GM19035 (cell line): ENCODE results near the gene APOL1.
"Not testable (repeated sequence)": the region's sequence is repeated elsewhere in the genome, so short reads cannot be mapped to it uniquely, and the experiment has no call there.

ENCODE experiments used
- ATAC-seq: cut with Tn5 transposase; IDR thresholded peaks from one replicate; pipeline ENCODE4 v1.9.1; 2021; ENCODE audit not compliant: unreplicated experiment

APOL1 gene

DNA sequence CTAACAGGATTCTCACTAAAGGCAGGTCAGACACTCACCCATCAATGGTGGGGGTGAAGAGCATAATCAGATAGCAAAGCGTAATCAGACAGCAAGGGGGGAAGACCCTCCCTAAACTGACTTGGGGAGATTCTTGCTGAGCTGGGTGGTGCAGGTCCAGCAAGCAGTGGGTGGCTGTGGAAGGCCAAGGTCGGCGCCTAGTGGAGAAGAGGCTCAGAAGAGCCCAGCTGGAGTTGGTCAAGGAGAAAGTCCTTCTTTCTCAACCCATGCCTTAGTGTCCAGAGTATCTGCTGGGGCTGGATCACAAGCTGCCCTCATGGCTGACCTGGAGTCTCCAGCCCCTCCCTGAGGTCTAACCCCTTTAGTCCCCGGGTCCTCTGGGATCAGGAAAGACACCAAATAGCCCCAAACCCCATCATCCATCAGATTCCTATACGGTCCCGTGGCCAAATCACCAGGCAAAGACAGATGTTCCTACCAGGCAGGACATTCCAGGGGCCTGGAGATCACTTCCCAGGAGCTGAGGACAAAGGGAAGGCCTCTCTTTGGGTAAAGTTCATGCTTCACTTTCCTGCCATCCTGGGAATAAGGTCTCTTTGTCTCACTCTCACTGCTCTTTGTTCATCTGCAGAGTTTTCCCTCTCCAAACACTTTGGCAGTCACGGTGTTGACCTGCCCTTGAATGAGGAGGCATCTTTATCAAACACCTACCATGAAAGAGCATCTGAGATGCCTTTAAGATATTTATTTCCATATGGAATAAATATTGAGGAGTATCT is 11.1 kb downstream of the APOL1 start:
- not testable (repeated sequence) for ATAC-seq

DNA sequence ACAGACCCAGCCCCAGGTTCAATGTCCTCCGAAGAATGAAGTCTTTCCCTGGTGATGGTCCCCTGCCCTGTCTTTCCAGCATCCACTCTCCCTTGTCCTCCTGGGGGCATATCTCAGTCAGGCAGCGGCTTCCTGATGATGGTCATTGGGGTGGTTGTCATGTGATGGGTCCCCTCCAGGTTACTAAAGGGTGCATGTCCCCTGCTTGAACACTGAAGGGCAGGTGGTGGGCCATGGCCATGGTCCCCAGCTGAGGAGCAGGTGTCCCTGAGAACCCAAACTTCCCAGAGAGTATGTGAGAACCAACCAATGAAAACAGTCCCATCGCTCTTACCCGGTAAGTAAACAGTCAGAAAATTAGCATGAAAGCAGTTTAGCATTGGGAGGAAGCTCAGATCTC is 14.1 kb downstream of the APOL1 start:
- ATAC-seq: no peak

DNA sequence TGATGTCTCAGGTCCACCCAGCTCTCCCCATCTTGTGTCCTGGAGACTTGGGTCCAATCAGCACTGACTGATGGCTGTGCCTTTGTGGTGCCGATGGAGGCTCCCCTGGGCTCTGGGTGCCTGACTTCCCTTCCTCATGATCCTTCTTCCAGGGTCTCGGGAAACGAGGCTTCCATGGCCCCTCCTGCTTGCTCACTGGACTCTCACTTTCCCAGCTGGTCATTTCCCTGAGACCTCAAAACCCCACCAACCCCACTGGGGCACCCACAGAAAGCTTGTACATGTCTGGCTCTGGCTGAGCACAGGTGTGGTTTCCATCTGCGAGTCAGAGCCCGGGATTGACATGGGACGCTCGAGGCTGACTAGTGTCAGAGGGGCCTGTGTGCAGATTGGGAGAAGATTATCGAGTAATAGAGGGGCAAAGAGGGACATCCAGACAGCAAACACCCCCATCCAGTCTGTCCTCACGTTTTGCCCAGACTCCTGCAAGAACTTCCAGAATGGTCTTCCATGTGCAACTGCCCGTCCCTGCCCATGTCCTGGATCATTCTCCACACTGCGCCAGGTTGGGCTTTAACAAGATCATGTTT is 15.1 kb downstream of the APOL1 start:
- no peak for ATAC-seq

DNA sequence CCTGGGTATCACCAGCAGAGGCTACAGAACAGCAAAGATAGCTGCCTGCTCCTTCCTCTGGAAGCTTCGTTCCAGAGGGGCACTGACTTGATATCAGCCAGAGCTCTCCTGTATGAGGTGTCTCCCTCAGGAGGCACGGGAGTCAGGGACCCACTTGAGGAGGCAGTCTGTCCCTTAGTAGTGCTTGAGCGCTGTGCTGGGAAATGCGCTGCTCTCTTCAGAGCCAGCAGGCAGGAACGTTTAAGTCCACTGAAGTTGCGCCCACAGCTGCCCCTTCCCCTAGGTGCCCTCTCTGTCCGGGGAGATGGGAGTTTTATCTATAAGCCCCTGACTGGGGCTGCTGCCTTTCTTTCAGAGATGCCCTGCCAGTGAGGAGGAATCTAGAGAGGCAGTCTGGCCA is 18.3 kb downstream of the APOL1 start:
- ATAC-seq: not testable (repeated sequence)

DNA sequence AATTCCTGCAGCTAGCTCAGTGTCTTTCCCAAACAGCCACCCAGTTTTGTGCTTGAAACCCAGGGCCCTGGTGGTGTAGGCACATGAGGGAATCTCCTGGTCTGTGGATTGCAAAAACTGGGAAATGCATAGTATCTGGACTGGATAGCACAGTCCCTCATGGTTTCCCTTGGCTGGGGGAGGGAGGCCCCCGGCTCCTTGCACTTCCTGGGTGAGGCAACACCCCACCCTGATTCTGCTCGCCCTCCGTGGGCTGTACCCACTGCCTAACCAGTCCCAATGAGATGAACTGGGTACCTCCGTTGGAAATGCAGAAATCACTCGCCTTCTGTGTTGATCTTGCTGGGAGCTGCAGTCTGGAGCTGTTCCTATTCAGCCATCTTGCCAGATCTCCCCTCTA is 19.0 kb downstream of the APOL1 start:
- not testable (repeated sequence) for ATAC-seq

DNA sequence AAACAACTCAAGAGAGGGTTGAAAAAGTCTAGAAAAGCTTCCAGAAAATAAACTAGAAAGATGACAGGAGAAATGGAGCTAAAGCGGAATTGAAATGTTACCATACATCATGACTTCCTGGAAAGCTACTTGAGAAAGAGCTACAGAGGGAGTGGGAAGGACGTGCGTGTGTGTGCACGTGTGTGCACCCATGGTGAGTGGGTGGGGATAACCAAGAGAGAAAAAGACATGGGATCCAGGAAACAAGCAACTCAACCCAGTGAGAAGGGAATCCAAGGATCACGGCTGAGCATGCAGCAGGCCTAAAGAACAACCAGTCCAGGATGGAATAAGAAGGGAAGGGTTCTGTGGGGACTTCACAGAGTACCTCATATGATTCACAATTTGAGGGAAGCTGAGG is 21.6 kb downstream of the APOL1 start:
- ATAC-seq: no peak

DNA sequence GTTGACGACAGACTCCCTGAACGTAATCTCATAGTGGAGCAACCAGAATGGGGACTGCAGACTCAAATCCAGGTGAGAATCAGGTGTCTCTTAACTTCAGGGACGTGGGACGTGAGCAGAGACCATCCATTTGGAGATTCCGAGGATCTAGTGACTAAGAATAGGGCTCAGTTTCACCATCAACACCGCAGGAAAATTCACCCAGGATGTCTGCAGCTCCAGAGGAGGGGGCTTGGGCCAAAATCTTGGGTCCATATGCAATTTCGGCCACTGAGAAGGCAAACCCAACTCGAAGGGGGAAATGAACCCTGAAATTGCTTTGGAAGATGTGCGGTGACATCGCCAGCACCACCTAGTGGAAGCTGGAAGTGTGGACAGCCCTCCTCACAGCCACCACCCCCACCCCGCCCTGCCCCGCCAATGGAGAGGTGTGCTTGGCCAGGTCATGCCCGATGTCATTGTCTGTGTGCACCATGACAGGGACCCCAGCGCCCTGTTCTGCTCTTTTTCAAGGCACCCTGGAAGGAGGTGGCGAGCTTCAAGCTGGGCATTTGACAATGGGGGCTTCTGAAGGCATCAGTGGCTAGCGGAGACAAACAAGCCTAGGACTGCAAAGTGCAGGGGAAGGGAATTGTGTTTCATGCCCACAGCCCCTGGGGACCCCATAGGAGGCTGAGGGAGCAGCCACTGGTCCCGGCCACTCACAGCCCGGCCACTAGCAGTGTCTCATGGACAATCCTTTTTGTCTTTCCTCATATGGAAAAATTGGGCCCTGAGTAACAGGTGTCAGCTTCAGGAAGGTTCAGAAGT is 24.8 kb downstream of the APOL1 start:
- no peak for ATAC-seq

DNA sequence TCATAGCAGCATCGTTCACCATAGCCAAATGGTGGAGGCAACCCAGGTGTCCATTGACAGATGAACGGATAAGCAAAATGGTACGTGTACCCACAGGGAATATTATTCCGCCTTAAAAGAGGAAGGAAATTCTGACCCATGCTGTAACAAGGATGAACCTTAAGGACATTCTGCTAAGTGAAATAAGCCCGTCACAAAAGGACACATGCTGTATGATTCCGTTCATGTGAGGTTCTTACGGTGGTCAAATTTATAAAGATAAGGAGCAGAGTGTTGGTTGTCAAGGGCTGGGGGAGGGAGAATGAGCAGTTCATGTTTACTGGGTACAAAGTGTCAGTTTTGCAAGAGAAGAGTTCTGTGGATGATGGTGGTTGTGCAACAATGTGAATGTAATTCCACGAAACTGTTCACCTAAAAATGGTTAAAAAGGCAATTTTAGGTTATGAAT is 26.3 kb downstream of the APOL1 start:
- ATAC-seq: no peak

DNA sequence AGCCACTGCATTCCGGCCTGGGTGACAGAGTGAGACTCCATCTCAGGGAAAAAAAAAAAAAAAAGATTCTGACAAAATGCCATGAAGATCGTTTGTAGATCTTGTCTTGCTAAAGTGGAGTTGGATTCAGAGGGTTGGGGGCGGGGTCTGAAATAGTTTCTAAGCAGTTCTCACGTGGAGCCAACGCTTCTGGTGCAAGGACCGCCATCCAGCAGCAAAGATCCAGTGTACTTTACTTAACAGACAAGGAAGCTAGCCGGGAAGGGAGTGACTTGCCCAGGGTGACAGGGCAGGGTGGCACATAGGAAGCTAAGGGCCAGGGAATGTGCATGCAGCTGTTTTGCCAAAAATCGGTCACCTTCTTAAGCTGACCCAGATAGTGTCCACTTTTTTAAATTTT is 27.4 kb downstream of the APOL1 start:
- no peak for ATAC-seq

DNA sequence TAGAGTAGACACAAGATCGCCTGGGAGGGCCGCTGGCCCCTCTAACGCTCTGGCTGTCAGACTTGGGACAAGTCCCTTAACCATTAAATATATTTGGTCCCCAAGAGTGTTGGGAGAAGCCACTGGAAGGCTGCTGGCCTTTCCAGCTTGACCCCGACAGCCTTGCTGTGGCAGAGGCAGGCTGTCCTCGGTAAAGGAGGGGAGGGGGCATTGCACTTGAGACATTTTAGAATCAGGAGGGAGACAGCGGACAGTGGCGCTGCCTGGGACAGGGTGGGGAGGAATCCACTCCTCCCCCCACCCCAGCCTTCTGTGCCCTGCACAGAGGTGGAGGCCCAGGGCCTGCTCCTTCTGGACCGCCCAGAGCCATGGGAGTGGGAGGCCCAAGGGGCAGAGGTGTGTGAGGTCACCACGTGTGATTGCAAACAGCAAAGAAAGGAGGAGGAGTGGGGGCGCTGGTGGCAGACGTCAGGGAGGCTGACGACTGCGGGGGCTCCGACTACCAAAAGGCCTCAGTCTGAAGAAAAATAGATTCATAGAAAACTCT is 28.9 kb downstream of the APOL1 start:
- no peak for ATAC-seq

DNA sequence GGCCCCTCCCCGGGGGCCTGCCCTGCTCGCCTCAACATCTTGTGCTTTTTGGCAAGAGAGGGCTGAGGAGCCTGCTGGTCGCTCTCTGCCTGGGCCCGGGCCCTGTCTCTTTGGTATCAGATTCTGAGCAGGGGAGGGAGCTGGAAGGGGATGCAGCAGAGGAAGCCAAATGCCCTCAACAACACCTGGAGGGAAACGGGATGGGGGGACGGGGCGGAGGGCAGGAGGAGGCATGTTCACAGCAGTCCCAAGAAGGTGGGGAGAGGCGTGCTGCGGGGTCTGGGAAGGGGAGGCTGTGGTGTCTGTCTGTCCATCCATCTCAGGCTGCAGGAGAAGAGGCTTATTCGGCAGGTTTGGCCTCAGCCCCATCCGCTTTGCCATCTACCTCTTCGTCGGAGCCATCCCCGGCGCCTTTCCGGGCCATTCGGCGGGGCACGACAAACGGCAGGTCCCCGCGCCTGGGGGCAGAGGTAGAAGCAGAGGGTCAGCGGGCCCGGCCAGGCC is 29.4 kb downstream of the APOL1 start:
- ATAC-seq: no peak

DNA sequence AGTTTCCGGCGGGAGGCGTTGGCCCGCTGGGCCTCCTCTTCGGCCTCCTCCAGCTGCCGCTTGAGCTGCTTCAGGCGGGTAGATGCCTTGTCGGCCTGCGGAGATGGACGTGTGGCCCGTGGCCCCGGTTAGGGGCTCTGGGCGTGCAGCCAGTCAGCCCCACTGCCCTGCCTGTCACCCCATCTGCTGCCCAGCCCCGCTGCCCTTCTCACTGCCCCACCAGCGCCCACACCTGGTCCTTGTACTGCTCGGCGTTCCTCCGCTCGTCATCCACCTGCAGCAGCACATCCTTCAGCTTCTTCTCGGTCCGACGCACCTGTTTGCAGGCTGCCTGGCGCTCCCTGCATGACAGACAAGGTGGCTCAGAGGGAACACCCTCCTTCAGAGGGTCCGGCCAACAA is 31.2 kb downstream of the APOL1 start:
- ATAC-seq: no peak

DNA sequence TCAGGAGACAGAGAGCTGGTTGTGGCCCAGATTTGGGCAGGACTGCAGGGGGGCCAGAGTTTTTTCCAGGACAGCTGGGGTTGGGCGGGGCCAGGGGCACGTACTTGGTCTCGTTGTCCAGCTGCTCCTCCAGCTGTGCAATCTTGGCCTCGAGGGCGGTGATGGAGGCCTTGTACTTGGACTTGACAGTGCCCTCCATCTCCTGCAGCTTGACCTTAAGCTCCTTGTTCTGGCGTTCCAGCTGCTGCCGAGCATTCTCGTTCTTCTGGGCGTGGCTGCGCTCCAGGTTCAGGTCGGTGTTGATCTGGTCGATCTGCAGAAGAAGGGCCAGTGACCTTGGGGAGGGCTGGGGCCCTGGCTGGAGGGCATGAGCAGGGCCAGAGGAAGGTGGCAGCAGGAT is 32.1 kb downstream of the APOL1 start:
- no peak for ATAC-seq

DNA sequence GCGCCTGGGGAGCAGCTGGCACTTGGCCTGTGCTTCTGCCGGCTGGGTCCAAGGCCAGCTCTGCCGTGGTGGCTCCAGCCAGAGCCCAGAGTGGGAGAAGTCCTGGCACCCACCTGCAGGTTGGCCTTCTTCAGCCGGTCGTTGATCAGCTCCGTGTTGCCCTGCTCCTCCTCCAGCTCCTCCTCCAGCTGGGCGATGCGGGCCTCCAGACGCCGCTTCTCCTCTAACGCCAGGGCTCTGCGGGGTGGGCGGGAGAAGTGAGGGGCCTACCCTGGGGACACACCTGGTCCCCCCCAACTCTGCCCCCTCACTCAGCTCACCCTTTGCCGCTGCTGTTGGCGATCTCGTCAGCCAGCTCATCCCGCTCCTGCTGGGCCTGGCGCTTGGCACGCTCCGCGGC is 32.6 kb downstream of the APOL1 start:
- ATAC-seq: no peak

DNA sequence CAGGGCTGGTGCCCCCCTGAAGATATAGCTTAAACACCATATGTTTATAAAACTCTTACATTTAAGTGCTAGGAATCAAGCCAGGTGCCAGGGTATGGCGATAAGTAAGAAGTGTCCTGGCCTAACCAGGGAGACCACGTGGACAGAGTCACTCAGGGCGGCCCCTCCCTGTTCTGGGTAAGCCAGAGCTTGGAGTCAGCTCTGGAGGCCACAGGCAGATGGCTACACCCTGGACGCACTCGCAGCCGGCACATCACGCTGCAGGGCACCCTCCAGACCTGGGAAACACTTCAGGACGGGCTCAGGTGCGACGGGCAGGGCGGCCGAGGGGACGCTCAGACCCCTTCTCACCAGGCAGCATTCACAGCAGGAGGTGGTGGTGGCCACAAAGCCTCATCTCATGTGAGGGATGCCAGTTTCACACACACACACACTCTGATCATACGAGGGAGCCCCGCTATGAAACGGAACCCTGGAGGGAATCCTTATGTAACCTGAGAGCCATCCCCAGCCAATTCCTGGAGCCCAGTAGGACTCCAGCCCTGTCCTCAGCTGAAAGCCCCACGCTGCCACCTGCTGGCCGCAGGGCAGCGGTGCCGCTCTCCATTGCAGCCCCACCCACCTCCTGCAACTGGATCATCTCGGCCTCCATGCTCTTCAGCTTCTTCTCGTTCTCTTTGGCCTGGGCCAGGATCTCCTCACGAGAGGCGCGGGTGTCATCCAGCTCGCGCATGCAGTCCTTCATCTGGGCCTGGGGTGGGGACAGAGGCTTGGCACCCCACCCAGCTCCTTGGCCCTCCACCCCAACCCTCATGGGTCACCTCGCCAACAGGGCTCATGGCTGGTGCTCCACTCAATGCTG is 33.4 kb downstream of the APOL1 start:
- no peak for ATAC-seq

DNA sequence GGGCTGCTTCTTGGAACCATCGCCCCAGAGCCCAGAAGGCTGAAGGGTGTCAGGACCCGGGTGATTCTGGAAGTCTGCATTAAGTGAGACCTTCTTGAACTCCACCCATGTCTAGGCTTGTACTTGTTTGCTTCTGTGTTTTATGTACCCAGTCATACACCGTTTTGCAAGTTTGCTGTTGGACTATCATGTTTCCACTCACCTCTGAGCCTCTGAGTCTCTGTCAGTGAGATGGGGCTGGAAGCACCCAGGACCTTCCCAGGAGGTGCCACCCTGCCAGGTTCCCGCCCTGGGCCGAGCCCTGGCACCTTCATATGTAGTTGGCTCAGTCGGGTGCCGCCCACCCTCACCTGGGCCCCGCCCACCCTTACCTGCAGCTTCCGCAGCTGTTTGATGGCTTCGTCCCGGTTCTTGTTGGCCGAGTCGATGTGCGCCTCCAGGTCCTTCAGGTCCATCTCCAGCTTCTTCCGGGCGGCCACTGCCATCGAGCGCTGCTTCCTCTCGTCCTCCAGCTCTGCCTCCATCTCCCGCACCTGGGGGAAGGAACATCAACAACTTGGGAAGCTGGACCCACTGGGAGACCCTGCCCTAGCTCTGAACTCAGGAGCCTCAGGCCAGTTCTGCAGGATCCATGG is 35.1 kb downstream of the APOL1 start:
- no peak for ATAC-seq

DNA sequence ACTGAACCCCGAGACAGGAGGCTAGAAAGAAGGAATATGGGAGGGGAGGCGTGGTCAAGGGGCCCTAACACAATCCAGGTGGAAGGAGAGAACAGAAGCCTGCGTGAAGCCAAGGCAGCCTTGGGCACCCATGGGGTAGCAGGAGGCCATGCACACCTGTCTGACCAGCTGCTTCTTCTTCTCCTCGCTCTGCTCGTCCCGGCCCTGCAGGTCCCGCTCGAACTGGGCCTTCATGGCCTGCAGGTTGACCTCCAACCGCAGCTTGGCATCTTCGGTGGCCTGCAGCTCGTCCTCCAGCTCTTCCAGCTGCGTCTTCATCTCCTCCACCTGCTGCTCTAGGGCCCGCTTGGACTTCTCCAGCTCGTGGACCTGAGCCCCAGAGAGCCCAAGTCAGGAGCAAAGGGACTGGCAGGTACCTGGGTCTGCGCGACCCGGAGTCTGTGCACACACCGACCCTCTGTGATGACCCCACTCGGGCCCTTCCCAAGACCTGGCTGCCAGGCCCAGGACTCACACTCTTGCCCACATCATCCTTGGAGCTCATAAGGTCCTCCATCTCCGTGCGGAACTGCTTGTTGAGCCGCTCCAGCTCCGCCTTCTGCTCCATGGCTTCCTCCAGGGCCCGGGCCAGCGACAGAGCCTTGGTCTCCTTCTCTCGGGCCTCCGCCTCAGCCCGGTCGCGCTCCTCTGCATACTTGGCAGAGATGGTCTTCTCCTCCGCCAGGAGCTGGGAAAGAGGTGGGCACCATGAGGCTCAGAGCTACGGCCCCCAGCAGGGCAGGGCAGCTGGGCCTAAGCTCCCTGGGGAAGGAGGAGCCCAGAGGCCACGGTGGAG is 35.9 kb downstream of the APOL1 start:
- no peak for ATAC-seq

DNA sequence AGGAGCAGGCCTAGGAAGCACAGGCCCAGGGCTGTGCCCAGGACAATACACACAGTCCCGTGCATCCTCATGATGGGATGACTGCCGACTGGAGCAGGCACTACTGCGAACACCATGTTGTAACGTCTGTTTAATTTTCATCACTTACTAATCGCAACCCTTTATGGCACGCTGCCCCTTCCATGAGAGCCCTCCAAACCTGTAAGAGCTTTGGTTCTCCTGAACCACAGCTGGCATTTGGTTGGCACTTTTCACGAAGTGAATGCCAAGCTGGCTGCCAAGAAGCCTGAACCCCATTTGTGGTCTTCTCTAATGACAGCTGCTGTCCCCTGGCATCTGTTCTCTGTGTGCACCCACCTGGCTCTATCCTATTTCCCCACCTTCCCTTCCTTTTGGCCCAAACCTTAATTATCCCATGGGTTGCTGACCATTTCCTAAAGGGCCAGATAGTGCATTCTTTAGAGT is 36.5 kb downstream of the APOL1 start:
- no peak for ATAC-seq

DNA sequence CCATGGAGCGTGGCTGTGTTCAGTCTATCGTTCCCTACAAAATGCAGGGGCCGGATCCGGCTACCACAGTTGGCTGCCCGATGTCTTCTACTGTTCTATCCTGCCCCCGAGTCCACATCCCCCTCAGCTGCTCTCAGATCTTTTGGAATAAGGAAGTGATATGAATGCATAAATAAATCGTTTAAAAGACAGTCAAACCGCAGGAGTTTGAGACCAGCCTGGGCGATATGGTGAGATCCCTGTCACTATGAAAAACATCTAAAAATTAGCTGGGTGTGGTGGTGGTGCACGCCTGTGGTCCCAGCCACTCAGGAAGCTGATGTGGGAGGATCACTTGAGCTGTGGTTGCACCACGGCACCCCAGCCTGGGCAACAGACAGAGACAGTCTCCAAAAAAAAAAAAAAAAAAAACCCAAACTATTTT is 37.0 kb downstream of the APOL1 start:
- not testable (repeated sequence) for ATAC-seq
